ENCODE data around the gene TOR3A. TPM values are rescaled to one million over a fixed set of nuclear protein-coding genes. Genes with fewer than 3 reads are reported as not detected.

TOR3A gene
- total and polyA plus RNA-seq, 3 donors from 2014 or later = 10.1 to 17.6 (median 16.3) TPM

DNA sequence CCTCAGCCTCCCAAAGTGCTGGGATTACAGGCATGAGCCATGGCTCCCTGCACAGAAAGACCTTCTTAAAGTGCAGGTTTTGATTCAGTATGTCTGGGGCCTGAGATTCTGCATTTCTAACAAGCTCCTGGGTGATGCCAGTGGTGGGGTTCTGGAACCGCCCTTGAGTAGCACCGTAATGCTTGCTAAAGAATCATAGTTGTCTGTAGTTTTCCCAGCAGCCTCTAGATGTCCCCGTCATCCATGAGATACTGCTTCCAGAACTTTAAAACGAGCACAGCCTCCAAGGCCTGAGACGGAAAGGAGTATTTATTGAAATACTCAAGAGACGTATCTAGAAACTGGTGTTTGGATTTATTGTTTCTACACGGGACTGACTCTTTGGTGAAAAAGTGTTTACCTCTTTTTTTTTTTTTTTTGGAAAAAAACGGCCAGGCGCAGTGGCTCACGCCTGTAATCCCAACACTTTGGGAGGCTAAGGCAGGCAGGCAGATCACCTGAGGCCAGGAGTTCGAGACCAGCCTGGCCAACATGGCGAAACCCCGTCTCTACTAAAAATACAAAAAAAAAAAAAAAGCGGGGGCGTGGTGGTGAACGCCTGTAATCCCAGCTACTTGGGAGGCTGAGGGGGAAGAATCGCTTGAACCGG, 2.6 kb upstream of the TOR3A start:
- Histone ChIP-seq H3K9me3 (no peaks in the 10 kb centered on the region), H3K27me3 (no peaks in the 10 kb centered on the region), H3K27ac (no peak overlapping the region), H3K4me3 (no peak overlapping the region), H3K36me3 (ENCODE audit: low read depth, missing control alignments) (no peaks in the 10 kb centered on the region), H3K4me1 (peaks cover 13% of the 10 kb centered on the region)
- intact Hi-C loops (cut with DNase I; ENCODE audit: low total_unique reads) = no loop called here
- no peak for TF ChIP-seq POLR2A (IDR thresholded peaks at IDR 0.05)
- TF ChIP-seq, protein P1, sequence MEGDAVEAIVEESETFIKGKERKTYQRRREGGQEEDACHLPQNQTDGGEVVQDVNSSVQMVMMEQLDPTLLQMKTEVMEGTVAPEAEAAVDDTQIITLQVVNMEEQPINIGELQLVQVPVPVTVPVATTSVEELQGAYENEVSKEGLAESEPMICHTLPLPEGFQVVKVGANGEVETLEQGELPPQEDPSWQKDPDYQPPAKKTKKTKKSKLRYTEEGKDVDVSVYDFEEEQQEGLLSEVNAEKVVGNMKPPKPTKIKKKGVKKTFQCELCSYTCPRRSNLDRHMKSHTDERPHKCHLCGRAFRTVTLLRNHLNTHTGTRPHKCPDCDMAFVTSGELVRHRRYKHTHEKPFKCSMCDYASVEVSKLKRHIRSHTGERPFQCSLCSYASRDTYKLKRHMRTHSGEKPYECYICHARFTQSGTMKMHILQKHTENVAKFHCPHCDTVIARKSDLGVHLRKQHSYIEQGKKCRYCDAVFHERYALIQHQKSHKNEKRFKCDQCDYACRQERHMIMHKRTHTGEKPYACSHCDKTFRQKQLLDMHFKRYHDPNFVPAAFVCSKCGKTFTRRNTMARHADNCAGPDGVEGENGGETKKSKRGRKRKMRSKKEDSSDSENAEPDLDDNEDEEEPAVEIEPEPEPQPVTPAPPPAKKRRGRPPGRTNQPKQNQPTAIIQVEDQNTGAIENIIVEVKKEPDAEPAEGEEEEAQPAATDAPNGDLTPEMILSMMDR (IDR thresholded peaks at IDR 0.05) = peak; percentile 60 to 64 (median 62)
- 56 to 57% methylated on average over 18 of the region's 18 CpGs for WGBS, 2 donors
- DNase-seq = peak; percentile 78

DNA sequence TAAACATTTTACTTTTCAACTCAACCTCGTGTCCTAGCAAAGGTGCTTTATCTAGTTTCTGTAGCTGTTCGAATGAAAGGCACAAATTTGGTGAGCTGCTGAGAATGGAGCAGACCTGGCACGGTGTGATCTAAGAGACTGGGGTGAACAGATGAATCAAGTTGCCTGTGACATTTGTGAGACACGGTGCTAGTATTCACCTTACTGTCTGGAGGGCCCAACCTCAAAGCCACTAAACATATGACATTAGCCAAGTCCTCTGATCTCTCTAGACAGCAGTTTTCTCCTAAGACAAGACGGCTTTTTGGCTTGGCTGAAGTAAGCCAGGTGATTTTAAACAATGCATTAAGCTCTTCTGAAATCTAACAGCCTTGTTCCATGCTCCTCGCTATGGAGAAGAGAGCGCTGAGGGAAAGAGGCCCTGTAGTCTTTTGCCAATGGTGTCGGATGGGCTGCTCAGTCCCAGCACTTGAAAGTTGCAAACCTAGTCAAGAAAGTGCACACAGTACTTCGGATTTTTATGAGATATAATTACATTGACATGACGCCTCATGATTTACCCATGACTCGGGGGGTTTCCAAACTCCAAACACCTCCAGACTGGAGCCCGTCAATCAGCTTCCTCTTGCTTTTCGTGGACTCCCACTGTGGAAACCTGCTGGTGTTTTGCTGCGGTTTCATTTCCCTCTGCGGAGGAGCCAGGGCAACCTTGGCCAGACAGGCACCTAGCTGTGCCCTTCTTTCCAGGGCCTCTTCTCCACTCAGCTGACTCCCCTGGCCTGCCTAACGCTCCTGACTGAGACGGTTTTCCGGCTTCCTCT, 794 bp upstream of the TOR3A start:
- 30 to 35% methylated on average over 18 of the region's 18 CpGs for WGBS, 2 donors
- TF ChIP-seq, protein P1 (IDR thresholded peaks at IDR 0.05) = no peak
- no peak for TF ChIP-seq POLR2A (IDR thresholded peaks at IDR 0.05)
- no peak for DNase-seq
- H3K4me1 ChIP-seq = peaks cover 13% of the 10 kb centered on the region
- intact Hi-C loops (cut with DNase I; ENCODE audit: low total_unique reads) = loop anchor here (10.0 kb wide), 1 partner anchor 114 kb away; no protein-coding TSS in a partner anchor
- no peaks in the 10 kb centered on the region for H3K36me3 ChIP-seq (ENCODE audit: low read depth, missing control alignments)
- peak overlapping the region; percentile 61 to 79 for H3K4me3 ChIP-seq
- H3K27ac ChIP-seq = peak overlapping the region; percentile 5 to 69
- H3K9me3 ChIP-seq = no peaks in the 10 kb centered on the region
- no peaks in the 10 kb centered on the region for H3K27me3 ChIP-seq

- H3K27ac ChIP-seq = peak overlapping the region; percentile 14 to 69
- no peaks in the 10 kb centered on the region for H3K36me3 ChIP-seq (ENCODE audit: low read depth, missing control alignments)
- H3K4me1 ChIP-seq = peaks cover 13% of the 10 kb centered on the region
- WGBS, 2 donors = 0 to 1% methylated on average over 10 to 52 of the region's 52 CpGs
- no peaks in the 10 kb centered on the region for H3K27me3 ChIP-seq
- TF ChIP-seq POLR2A (IDR thresholded peaks at IDR 0.05) = no peak
- TF ChIP-seq, protein P1 (IDR thresholded peaks at IDR 0.05) = no peak
- peak overlapping the region; percentile 61 to 79 for H3K4me3 ChIP-seq
- intact Hi-C loops (cut with DNase I; ENCODE audit: low total_unique reads) = loop anchor here (10.0 kb wide), 1 partner anchor 112 kb away; no protein-coding TSS in a partner anchor
- no peaks in the 10 kb centered on the region for H3K9me3 ChIP-seq
- peak; percentile 40 for DNase-seq
Measured at GRCh38 chr1:179082333-179082998, 596 bp downstream of the TOR3A start.

DNA sequence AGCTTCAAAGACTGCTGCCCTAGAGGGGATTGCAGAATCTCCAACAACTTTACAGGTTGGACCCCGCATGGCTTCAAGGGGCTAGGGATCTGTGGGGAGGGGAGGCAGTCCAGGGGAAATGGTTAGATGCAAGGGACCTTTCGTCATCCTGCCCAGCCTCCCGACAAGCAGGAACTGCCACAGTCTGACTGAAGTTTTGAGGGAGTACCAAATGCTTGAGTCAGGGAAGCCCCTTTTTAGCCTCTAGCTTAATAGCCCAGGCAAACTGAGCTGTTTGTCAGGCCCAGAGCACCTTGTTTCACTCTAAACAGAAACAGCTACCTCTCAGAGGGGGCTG, 1.1 kb downstream of the TOR3A start:
- H3K36me3 ChIP-seq (ENCODE audit: low read depth, missing control alignments) = no peaks in the 10 kb centered on the region
- no peaks in the 10 kb centered on the region for H3K9me3 ChIP-seq
- peak overlapping the region; percentile 61 to 79 for H3K4me3 ChIP-seq
- intact Hi-C loops (cut with DNase I; ENCODE audit: low total_unique reads) = loop anchor here (10.0 kb wide), 1 partner anchor 112 kb away; no protein-coding TSS in a partner anchor
- no peak overlapping the region for H3K27ac ChIP-seq
- H3K27me3 ChIP-seq = no peaks in the 10 kb centered on the region
- 0 to 11% methylated on average over 2 to 3 of the region's 3 CpGs for WGBS, 2 donors
- peaks cover 13% of the 10 kb centered on the region for H3K4me1 ChIP-seq
- TF ChIP-seq POLR2A (IDR thresholded peaks at IDR 0.05) = no peak
- TF ChIP-seq, protein P1 (IDR thresholded peaks at IDR 0.05) = no peak
- no peak for DNase-seq

Measured in testis (tissue), 3 donors.